GM18507 (cell line): ENCODE measurements around the gene PSG1.
"Not testable (repeated sequence)": the region's sequence is repeated elsewhere in the genome, so short reads cannot be mapped to it uniquely, and the experiment has no call there.

Experiments used
- DNase-seq: peaks from one replicate; pipeline ENCODE4 v3.0.0; 2011; ENCODE audit warnings: low read depth; ENCODE audit not compliant: insufficient read length; ENCODE audit errors: extremely low spot score
- FAIRE-seq: peaks from 2 replicates; lab custom pipeline; 2011; peaks lifted over from hg19 to GRCh38; lab: Jason Lieb, UNC

Gene PSG1

GRCh38 chr19:42887876-42888445 is 8.4 kb upstream of the PSG1 start:
- DNase-seq, FAIRE-seq: not testable (repeated sequence)

GRCh38 chr19:42882730-42883129 is 3.2 kb upstream of the PSG1 start:
- DNase-seq, FAIRE-seq: not testable (repeated sequence)

- not testable (repeated sequence) for DNase-seq, FAIRE-seq
Measured at GRCh38 chr19:42882010-42882409, 2.5 kb upstream of the PSG1 start.

GRCh38 chr19:42881279-42881678 is 1.8 kb upstream of the PSG1 start:
- DNase-seq, FAIRE-seq: not testable (repeated sequence)

GRCh38 chr19:42880621-42881020 is 1.1 kb upstream of the PSG1 start:
- not testable (repeated sequence) for FAIRE-seq

GRCh38 chr19:42876596-42876995 is 2.9 kb downstream of the PSG1 start:
- DNase-seq, FAIRE-seq: not testable (repeated sequence)

More at GRCh38 chr19:42880621-42881020, 1.1 kb upstream of the PSG1 start:
- DNase-seq, result not testable (repeated sequence)

GRCh38 chr19:42875881-42876280 is 3.6 kb downstream of the PSG1 start:
- not testable (repeated sequence) for DNase-seq, FAIRE-seq

GRCh38 chr19:42874901-42875813 is 4.4 kb downstream of the PSG1 start:
- not testable (repeated sequence) for DNase-seq, FAIRE-seq

GRCh38 chr19:42874136-42874535 is 5.4 kb downstream of the PSG1 start:
- not testable (repeated sequence) for DNase-seq, FAIRE-seq

GRCh38 chr19:42872608-42873007 is 6.9 kb downstream of the PSG1 start:
- DNase-seq (no peak), FAIRE-seq (no peak)

GRCh38 chr19:42857544-42857867 is 22.0 kb downstream of the PSG1 start:
- FAIRE-seq (no peak), DNase-seq (no peak)

GRCh38 chr19:42856866-42857543 is 22.5 kb downstream of the PSG1 start:
- DNase-seq, FAIRE-seq: not testable (repeated sequence)

GRCh38 chr19:42854745-42855144 is 24.8 kb downstream of the PSG1 start:
- not testable (repeated sequence) for FAIRE-seq, DNase-seq

- not testable (repeated sequence) for FAIRE-seq, DNase-seq
Measured at GRCh38 chr19:42853231-42853630, 26.3 kb downstream of the PSG1 start.

- FAIRE-seq, DNase-seq: not testable (repeated sequence)
Measured at GRCh38 chr19:42852821-42853220, 26.7 kb downstream of the PSG1 start.

GRCh38 chr19:42851718-42852280 is 27.7 kb downstream of the PSG1 start:
- FAIRE-seq, DNase-seq: not testable (repeated sequence)

GRCh38 chr19:42850981-42851717 is 28.4 kb downstream of the PSG1 start:
- FAIRE-seq, result no peak
- DNase-seq, result no peak

- FAIRE-seq (no peak), DNase-seq (no peak)
Measured at GRCh38 chr19:42846597-42846996, 32.9 kb downstream of the PSG1 start.

GRCh38 chr19:42843631-42844030 is 35.9 kb downstream of the PSG1 start:
- FAIRE-seq, DNase-seq: not testable (repeated sequence)
